ENCODE data around the gene RUBCN.

The RUBCN gene

GRCh38 chr3:197748597-197749314, 12.1 kb upstream of the RUBCN start:
- DNase-seq (ENCODE audit: low read depth) = no peak
- peak overlapping the region; percentile 79 for H3K4me3 ChIP-seq (ENCODE audit: low read length)
- no peak for TF ChIP-seq CTCF (conservative IDR thresholded peaks at IDR 0.05; ENCODE audit: low read depth, low read length)

DNA sequence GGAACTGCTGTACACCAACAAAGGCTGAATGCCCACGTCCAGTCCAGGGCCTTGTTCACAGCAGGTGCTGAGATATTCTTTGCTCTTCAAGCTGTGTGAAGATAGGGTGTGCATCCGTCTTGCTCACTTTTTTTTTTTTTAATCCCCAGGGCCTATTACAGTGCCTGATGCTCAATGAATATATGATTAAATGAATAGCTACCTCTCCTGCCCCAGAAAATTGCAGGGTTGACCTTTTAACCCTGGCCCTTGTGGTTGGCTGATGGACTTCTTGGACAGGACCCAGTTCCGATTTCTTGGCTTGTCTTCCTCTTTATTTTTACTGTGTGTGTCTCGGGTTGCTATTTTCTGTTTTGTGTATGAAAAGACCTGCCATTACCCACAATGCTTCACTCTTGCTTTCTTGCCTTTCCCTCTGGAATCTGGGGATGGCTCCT, 10.1 kb upstream of the RUBCN start:
- no peak for TF ChIP-seq CTCF (conservative IDR thresholded peaks at IDR 0.05; ENCODE audit: low read depth, low read length)
- DNase-seq (ENCODE audit: low read depth) = no peak
- no peak overlapping the region for H3K4me3 ChIP-seq (ENCODE audit: low read length)

- DNase-seq (ENCODE audit: low read depth) = no peak
- H3K4me3 ChIP-seq (ENCODE audit: low read length) = no peak overlapping the region
- TF ChIP-seq CTCF (conservative IDR thresholded peaks at IDR 0.05; ENCODE audit: low read depth, low read length) = no peak
Observed at GRCh38 chr3:197746209-197746608, 9.5 kb upstream of the RUBCN start.

DNA sequence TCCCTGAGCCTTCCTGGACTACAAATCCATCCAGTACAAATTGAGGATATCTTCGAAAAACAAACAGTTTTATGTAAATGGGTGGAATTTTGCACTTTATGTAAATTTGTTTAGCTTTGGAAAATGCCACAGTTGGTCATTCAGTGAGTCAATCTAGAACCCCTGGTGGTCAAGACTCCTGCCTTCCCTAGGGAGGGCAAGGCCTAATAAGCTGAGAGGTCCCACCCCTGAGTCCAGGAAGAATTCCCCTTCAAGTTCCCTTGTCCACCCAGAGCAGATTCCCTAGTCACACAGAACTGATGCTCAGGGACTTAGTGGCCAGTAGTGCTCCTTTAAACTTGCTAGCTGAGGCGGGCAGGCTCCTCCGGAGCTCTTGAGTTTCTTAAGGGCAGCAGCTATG, 6.1 kb upstream of the RUBCN start:
- no peak for DNase-seq (ENCODE audit: low read depth)
- no peak overlapping the region for H3K4me3 ChIP-seq (ENCODE audit: low read length)
- TF ChIP-seq CTCF (conservative IDR thresholded peaks at IDR 0.05; ENCODE audit: low read depth, low read length) = no peak

- TF ChIP-seq CTCF (conservative IDR thresholded peaks at IDR 0.05; ENCODE audit: low read depth, low read length) = no peak
- no peak for DNase-seq (ENCODE audit: low read depth)
- peak overlapping the region; percentile 60 for H3K4me3 ChIP-seq (ENCODE audit: low read length)
Observed at GRCh38 chr3:197737749-197738462, 1.2 kb upstream of the RUBCN start.

- no peak for DNase-seq (ENCODE audit: low read depth)
- H3K4me3 ChIP-seq (ENCODE audit: low read length) = peak overlapping the region; percentile 60
- TF ChIP-seq CTCF (conservative IDR thresholded peaks at IDR 0.05; ENCODE audit: low read depth, low read length) = no peak
Observed at GRCh38 chr3:197737319-197737649, 580 bp upstream of the RUBCN start.

DNA sequence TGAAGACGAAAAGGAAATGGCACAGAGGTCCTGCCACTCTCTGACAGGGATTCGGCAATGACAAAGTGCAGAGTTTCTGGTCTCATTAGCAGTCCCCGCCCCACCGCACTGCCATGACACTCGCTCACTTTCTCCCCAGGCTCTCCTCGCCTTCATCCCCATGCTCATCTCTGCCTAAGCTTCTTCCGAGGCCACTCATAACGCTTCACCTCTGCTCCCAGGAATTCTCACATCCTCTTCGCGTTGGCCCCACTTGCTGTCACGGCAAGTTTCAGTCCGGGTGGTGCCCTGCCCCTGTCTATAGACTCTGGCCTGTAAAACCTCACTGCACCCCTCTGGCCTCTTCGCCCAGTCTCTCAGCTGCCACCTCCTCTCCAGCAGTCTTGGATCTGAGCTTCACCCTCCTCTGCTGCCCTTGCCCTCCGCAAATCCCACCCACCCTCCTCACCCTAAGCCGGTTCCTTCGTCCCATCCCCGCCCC, 654 bp downstream of the RUBCN start:
- DNase-seq (ENCODE audit: low read depth) = no peak
- TF ChIP-seq CTCF (conservative IDR thresholded peaks at IDR 0.05; ENCODE audit: low read depth, low read length) = no peak
- peak overlapping the region; percentile 76 for H3K4me3 ChIP-seq (ENCODE audit: low read length)
